HepG2 (cell line): ENCODE data around the gene FAM229A. TPM values are rescaled to one million over a fixed set of nuclear protein-coding genes. Genes with fewer than 3 reads are reported as not detected.

Experiments used
- ASH2L ChIP-seq: fragments of 300-600, 200-600 bp; sonication (generic); IDR thresholded peaks from 2 replicates; pipeline ENCODE4 v1.7.0; 2017; ENCODE audit warnings: low read depth, mild to moderate bottlenecking, moderate library complexity, mixed read lengths, low read length; ENCODE audit not compliant: insufficient read length
- GABPB1 ChIP-seq: IDR thresholded peaks from 2 replicates; pipeline ENCODE4 v1.6.1; 2016; ENCODE audit warnings: mild to moderate bottlenecking, missing genetic modification reagents, moderate library complexity, missing compliant biosample characterization
- HMGXB4 ChIP-seq, 2 experiments: sonication (generic) in 1 of 2; formaldehyde crosslinking in 1 of 2; IDR thresholded peaks; 2 replicates each; pipeline versions ENCODE4 v1.4.0 to v1.6.1; 2018 to 2020; ENCODE audit warnings: missing genetic modification reagents in 2 of 2, borderline replicate concordance in 1 of 2, low read depth in 1 of 2, mild to moderate bottlenecking in 1 of 2, missing biosample characterization in 1 of 2
- LCORL ChIP-seq, 2 experiments: fragments of 450-650 bp in 1 of 2; sonication (generic) in 1 of 2; formaldehyde crosslinking in 1 of 2; IDR thresholded peaks; 2 replicates each; pipeline versions ENCODE4 v1.5.0 to v1.6.1; 2017 to 2020; ENCODE audit warnings: antibody characterized with exemption in 1 of 2, missing genetic modification reagents in 1 of 2
- NCOA2 ChIP-seq: sonication (generic); formaldehyde crosslinking; IDR thresholded peaks from 2 replicates; pipeline ENCODE4 v1.8.0; 2022; ENCODE audit warnings: inconsistent platforms
- TOPORS ChIP-seq: sonication (generic); formaldehyde crosslinking; IDR thresholded peaks from 2 replicates; pipeline ENCODE4 v1.8.0; 2023; ENCODE audit warnings: mild to moderate bottlenecking, missing genetic modification reagents
- YY1 ChIP-seq: IDR thresholded peaks from 2 replicates; pipeline ENCODE4 v1.6.1; 2011; ENCODE audit warnings: low read length, low read depth, moderate library complexity, mild to moderate bottlenecking; ENCODE audit not compliant: insufficient read depth, insufficient replicate concordance
- ZFY ChIP-seq: sonication (generic); formaldehyde crosslinking; IDR thresholded peaks from 2 replicates; pipeline ENCODE4 v1.4.0; 2020; ENCODE audit warnings: missing genetic modification reagents
- ZNF124 ChIP-seq: sonication (generic); formaldehyde crosslinking; IDR thresholded peaks from 2 replicates; pipeline ENCODE4 v1.4.0; 2020; ENCODE audit warnings: missing genetic modification reagents
- ZNF205 ChIP-seq: IDR thresholded peaks from 2 replicates; pipeline ENCODE4 v1.6.1; 2018; ENCODE audit warnings: missing biosample characterization, missing genetic modification reagents
- ZNF414 ChIP-seq: sonication (generic); formaldehyde crosslinking; IDR thresholded peaks from 2 replicates; pipeline ENCODE4 v1.5.0; 2020; ENCODE audit warnings: missing genetic modification reagents
- ZNF460 ChIP-seq: sonication (generic); formaldehyde crosslinking; IDR thresholded peaks from 2 replicates; pipeline ENCODE4 v1.5.1; 2020; ENCODE audit warnings: missing genetic modification reagents, mild to moderate bottlenecking, borderline replicate concordance
- ZNF687 ChIP-seq: sonication (generic); formaldehyde crosslinking; IDR thresholded peaks from 2 replicates; pipeline ENCODE4 v1.5.1; 2020; ENCODE audit warnings: mild to moderate bottlenecking, missing genetic modification reagents, moderate library complexity
- polyA plus RNA-seq, 8 experiments: library from polyadenylated mRNA; depleted of rRNA in 3 of 8; stranded (reverse) in 7 of 8; unstranded in 1 of 8; fragments of >200 nt; fragmentation: Illumina TruSeq in 4 of 8; extraction: Trizol in 4 of 8; gene quantifications; 2 replicates each; pipeline versions ENCODE4 v1.2.1 to v1.2.3, GENCODE V29; 2011 to 2016; ENCODE audit warnings: low read depth in 4 of 8, missing spikeins in 1 of 8, mixed read lengths in 1 of 8; ENCODE audit not compliant: insufficient read depth in 1 of 8
- total RNA-seq, 5 experiments: library from RNA; depleted of rRNA; stranded (reverse); fragments of >200 nt; fragmentation: Illumina TruSeq; extraction: Trizol; gene quantifications; 2 replicates each; pipeline ENCODE4 v1.2.3, GENCODE V29; 2016; ENCODE audit warnings: low read depth in 1 of 5
- TF ChIP-seq, protein P1 (sequence below): IDR thresholded peaks from 2 replicates; pipeline ENCODE4 v1.6.1; 2016

FAM229A gene
- total and polyA plus RNA-seq, 2 of the 13 experiments (the other 11 are each of a cell fraction or from before 2014, with no cell fraction given), result 3.2 to 17.6 TPM

GRCh38 chr1:32400876-32401631 lies 38.8 kb upstream of the FAM229A start (continued):
- TF ChIP-seq HMGXB4 (CRISPR knock-in tag; IDR thresholded peaks at IDR 0.05; ENCODE audit: borderline replicate concordance in 1 of 2, low read depth in 1 of 2) (peak; percentile 41 to 47; a peak in 1 of 4 replicates), NCOA2 (no peak), LCORL (IDR thresholded peaks at IDR 0.05) (no peak), LCORL (CRISPR knock-in tag; IDR thresholded peaks at IDR 0.05) (peak; percentile 11; the same call in 1 of the 2 replicates), ASH2L (peak; percentile 53), ZNF414 (no peak), TOPORS (no peak), ZNF687 (peak; percentile 55), GABPB1 (0 out of 2 replicates have a peak, but pooled peaks have one; percentile 22), ZNF460 (peak; percentile 88), ZNF124 (CRISPR knock-in tag) (0 out of 2 replicates have a peak, but pooled peaks have one; percentile 40), ZNF205 (CRISPR knock-in tag) (peak; percentile 43; the same call in 1 of the 2 replicates), YY1 (peak; percentile 8), ZFY (CRISPR knock-in tag) (peak; percentile 32; the same call in 1 of the 2 replicates)
- TF ChIP-seq, protein P1, sequence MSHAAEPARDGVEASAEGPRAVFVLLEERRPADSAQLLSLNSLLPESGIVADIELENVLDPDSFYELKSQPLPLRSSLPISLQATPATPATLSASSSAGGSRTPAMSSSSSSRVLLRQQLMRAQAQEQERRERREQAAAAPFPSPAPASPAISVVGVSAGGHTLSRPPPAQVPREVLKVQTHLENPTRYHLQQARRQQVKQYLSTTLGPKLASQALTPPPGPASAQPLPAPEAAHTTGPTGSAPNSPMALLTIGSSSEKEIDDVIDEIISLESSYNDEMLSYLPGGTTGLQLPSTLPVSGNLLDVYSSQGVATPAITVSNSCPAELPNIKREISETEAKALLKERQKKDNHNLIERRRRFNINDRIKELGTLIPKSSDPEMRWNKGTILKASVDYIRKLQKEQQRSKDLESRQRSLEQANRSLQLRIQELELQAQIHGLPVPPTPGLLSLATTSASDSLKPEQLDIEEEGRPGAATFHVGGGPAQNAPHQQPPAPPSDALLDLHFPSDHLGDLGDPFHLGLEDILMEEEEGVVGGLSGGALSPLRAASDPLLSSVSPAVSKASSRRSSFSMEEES (CRISPR knock-in tag), result 0 out of 2 replicates have a peak, but pooled peaks have one; percentile 36
